Measurements from ENCODE around the gene SLC16A12.

SLC16A12 gene, protein sequence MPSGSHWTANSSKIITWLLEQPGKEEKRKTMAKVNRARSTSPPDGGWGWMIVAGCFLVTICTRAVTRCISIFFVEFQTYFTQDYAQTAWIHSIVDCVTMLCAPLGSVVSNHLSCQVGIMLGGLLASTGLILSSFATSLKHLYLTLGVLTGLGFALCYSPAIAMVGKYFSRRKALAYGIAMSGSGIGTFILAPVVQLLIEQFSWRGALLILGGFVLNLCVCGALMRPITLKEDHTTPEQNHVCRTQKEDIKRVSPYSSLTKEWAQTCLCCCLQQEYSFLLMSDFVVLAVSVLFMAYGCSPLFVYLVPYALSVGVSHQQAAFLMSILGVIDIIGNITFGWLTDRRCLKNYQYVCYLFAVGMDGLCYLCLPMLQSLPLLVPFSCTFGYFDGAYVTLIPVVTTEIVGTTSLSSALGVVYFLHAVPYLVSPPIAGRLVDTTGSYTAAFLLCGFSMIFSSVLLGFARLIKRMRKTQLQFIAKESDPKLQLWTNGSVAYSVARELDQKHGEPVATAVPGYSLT

DNA sequence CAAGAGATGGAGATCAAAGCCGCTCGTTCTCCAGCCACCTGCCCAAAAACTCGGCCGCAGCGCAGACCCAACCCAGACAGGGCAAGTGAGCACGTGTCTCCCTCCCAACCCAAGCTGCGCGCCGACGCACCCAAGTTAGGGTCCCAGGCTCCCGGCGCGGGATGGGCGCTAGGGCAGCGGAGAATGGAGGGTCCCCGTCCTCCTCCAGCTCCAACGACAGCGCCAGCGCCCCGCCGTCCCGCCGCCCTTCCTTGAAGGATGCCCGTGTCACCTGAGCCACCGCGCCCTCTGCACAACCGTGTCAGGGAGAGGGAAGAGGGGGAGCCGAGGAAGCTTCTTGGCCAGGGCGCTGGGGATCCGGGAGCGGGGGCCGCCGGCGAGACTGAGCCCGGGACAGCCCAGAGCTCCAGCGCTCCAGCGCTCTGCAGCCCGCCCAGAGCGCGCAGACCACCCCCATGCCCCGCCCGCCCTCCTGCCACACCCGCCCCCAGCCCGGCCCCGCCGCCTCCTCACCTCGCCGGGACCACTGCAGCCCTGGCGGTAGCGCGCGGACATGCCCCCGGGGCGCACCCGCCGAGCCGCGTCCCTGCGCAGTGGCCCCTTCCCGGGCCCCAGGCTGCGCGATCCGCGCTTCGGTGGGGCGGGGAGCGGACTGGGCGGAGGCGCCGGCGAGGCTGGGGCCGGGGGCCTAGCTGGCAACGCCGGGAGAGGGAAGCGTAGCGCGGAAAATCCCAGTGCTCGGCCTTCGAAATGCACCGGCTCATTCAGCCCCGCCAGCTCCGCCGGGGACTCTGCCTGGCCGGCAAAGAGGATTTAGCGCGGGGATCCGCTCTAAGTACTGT, at the start of gene SLC16A12:
TSS of gene SLC16A12 (minus strand) at position 424 of the 842 bp plus-strand sequence. CDS start 73,016 bp downstream, outside the sequence.
- no peak for DNase-seq

DNA sequence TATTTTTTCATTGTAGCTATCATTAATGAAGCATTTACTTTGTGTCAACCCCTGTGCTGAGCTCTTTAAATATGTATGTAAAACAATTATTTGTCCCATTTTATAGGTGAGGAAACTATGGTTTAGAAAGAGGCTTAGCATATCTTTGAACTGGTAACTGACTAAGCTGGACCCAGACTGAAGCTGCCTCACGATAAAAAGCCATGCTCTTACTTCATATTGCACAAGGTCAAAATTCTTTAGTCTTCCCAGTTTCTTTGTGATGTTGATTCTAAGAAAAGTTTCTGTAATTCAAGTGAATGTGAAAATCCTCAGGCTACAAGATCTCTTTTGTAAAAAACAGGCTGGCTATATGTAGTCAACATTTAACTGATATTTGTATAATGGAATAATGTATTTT, 46.6 kb upstream of the SLC16A12 start:
- no peak for DNase-seq

DNA sequence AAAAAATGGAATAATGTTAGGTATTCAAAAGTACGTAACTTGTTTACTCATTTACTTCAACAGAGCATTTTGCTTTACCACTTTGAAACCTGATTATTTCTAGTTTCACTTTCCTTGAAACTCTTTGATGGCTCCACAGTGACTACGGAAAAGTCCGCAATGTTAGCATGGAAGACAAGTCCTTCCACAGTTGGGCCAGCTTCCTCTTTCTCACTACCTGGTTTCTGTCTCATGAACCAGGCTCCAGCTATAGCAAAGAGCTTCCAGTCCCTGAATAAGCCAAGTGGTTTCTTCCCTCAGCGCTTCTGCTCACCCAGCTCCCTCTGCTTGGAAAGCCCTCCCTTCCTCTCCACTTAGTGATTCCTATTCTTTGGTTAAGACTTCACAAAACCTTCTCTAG, 44.8 kb upstream of the SLC16A12 start:
- no peak for DNase-seq

DNA sequence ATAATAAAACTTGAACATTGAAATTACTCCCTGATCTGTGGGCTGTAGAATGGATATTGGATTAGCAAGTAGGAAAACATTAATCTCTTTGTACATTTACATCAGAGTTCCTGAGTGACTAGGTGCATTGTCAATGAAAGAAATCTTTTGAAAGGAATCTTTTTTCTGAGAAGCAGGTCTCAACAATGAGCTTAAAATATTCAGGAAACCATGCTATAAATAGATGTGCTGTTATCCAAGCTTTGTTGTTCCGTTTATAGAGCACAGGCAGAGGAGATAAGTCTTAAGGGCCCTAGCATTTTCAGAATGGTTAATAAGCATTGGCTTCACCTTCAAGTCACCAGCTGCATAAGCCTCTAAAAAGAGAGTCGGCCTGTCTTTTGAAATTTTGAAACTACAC, 41.3 kb upstream of the SLC16A12 start:
- no peak for DNase-seq

DNA sequence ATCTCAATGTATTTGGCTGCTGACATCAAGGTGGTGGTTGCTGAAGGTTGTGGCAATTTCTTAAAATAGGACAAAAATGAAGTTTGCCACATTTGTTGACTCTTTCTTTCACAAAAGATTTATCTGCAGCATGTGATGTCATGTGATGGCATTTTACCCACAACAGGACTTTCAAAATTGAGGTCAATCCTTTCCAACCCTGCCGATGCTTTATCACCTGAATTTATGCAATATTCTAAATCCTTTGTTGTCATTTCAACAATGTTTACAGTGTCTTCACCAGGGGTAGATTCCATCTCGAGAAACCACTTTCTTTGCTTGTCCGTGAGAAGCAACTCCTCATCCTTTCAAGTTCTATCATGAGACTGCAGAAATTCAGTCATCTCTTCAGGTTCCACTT, 40.6 kb upstream of the SLC16A12 start:
- DNase-seq = no peak

DNA sequence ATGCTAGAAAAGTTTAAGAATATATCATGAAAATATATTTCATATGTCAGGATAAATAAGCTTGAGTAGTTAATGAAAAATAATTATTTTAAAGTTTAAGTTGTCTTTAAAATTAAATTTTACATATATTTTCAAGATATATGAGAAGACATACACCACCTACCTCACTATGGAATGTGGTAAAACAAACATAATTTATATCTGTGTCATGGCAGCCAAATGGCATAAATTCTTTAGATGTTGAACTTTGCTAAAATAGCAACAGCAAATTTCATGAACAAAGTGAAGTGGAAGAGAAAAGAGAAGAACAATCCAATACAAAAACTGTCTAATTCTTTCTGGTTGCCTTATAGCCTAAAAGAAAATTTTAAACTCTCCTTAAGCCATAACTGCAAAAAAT, 39.6 kb upstream of the SLC16A12 start:
- no peak for DNase-seq

DNA sequence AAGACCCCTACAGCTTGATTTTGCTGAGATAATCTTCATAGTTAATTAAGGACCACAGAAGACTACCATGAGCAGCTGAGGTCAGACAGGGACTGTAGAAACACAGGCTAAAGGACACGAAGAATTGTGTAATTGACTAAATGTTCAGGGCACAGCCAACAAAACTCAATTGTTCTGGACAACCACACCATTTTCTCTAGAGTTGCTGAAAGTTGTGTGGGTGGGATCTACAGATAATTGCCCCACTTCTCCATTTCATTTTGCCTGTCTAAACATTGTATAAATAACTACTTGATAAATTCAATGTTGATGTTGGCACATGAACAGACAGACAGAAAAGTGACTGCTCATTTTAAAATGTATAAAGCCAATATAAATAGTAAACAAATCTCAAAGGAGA, 39.0 kb upstream of the SLC16A12 start:
- DNase-seq = no peak

DNA sequence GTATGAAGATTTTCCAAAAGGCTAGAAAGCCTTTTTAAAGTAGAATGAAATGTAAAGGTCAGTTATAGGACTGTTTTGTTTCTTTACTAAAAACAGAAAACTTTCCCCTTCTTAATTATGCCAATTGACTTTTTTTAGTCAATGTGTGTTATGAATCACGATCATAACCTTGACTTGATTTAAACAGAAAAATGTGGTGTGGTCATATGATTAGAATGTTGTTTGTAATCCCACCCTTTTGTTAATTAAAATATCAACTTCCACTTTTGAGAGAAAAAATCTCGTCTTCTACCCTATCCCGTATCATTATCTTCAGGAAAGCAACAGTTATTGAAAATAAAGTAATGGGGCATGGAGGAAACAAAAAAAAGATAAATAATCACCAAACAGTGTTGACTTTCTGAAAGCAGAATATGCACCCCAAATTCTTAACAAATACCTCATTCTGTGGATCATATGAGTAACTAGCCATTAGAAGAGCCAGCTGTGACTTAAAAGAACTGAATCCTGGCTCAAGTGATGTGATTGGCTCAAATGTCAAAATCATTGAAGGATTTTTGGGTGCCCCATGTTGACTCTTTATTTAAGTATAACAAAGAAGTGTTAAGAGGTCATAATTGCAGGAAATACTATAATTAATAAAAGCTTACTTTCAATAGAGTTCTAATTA, 32.3 kb upstream of the SLC16A12 start:
- DNase-seq = no peak

DNA sequence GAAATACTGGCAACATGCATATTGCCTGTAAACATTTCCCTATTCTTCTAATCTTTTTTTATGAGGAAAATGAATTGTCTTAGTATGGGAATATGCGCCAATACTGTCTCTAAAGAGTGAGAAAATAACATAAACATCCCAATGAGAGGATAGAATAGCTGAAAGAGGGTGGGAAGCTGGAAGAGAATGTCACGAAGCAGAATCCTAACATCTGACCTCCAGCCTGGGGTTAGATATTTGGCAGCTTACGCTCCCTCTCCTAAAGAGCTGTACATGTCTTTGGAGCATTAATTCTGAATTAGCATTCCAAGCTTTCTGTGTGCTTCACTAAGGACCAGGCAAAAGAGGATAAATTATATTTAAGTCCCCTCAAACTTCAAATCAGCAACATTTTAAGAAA, 31.6 kb upstream of the SLC16A12 start:
- no peak for DNase-seq

DNA sequence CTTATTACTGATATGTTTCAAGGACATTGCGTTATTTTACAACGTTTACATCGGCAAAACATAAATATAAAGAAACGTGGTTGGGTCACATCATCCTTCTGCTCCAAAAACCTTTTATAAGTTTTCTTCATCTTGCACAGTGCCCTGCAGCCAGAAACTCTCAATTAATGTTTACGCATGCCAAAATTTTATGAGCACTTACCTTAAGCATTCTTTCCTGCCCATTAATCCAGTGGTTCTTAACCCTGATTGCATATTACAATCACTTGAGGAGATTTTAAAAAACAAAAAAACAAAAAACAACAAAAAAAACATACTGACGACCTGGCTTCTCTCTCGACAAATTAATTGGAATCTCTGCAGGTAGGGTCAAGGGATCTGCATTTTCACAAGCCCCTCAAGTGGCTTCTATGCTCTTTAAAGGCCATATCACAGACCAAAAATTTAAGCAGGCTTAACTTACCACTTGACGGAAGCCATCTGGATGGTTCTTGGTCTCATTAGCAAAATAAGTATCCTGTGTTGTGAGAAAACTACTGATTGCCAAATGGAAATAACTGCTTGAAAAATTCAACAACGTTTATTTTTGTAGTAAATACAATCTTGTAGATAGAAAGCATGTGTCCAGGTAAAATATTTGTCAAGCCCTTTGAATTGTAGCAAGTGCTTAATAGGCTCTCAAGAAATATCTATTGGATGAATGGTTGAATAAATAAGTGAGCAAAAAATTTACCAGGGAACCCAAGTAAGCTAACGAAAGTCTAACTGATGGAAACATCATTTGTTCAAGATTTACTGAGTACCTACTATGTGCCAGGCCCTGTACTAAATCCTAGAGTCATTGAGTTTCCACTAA, 30.9 kb upstream of the SLC16A12 start:
- DNase-seq = no peak

DNA sequence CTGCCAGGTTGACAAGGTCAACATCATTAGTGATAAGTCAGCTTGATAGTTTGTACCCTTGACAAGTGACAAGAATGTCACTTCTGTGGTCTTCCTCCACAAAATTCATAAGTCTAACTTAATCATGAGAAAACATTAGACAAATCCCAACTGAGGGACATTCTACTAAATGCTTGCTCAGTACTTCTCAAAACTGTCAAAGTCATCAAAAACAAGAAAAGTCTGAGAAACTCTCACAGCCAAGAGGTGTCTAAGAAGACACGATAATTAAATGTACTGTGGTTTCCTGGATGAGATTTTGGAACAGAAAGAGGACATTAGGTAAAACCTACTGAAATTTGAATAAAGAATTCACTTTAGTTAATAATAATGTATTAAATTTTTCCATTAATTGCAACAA, 29.8 kb upstream of the SLC16A12 start:
- DNase-seq = no peak

DNA sequence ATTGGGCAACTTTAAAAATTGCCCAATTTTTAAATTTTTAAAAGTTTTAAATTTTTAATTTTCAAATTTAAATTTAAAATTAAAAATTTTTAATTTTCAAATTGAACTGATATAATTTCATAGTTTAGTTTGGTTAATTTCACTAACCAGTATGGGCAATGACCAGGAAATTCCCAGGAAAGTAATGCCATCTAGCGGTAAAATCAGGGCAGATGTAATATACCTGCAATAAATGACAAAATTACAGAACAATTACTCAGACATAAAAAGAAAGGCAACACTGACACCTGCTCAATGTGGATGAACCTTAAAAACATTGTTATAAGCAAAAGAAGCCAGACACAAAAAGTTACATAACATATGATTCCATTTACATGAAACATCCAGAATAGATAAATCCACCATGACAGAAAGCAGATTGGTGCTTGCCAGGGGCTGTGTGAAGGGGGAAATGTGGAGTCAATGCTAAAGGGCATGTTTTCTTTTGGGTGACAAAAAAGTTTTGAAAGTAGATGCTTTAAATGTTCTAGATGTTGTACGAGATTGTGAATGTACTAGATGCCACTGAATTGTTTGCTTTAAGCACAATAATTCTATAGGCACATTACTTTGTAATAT, 28.6 kb upstream of the SLC16A12 start:
- DNase-seq = peak; percentile 38

DNA sequence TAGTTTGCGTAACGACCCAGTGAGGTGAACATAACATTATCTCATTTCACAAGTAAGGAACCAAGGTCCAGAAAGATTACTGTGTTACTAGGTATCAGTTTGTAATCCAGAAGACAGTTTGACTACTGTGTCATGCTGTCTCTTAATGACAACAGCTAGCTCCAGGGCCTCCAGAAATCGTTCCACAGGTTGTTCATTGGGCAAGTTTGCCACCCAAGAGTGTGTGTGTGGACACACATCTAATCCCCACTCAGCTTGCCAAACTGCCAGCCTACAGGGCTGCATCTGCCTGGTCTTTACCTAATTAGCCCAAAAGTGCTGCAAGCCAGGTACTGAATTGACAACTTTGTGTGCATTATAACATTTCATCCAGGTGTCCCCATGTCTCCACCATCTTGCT, 27.9 kb upstream of the SLC16A12 start:
- DNase-seq = no peak

DNA sequence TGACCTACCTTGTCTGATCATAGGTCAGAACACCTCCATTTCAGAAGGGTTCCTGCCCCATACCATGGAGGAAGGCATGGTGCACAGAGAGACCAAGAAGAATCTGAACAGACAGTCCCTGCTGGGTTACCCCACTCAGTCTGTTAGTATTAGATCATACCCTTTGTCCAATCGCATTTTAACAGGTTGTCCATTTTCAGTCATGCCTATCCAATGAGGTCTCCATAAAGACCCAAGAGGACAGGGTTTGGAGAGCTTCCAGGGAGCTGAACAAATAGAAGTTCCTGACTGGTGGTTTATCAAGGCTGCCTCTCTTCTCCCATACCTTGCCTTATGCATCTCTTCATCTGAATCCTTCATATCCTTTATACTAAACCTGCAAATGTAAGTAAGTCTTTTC, 21.2 kb upstream of the SLC16A12 start:
- DNase-seq = no peak

DNA sequence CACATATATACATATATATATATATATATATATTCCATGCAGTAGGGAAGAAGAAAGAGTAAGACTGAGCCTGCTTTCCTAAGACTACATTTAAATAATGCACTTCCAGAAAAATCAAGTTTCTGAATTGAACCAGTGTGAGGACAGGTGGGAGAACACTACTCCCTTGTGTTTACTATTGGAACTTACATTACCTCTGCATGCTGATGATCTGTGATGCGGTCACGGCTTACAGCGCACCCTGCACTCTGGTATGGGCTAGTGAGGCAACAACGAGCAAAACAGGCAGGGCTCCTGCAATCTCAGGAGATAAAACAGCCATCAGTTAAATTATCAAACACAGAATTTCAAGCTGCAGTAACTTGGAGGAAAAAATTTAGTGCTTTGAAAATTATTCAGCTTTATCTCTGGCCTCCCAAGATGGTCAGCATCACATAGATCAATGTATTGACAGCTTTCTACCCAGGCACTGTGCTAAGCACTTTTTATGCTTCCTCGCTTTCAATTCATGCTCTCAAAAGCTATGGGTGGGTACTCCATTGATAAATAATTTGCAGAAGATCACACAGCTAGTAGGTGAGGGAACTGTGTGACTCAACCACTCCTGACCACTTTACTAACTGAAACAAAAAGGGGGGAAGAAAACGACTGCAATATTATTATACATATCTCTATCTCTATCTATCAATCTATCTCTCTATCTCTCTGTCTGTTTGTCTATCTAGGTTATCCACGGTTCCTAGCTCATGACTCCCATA, 20.5 kb upstream of the SLC16A12 start:
- DNase-seq = no peak

DNA sequence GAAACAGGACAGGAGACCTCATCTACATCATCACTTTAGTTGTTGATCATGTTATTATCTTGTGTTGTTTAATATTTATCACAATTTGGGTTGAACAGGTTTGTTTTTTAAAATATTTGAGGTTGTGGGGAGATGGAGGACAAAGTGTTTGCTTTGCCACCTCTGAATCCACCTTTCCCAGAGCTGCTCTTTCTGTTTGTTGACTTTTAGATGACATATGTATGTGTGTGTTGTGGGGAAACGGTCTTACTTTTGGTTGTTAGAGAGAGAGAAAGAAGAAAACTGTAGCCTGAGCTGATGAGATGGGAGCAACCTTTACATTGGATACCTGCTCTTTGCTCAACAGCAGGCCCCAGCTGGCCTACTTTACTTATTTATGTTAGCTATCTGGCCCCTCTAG, 19.0 kb upstream of the SLC16A12 start:
- DNase-seq = no peak

DNA sequence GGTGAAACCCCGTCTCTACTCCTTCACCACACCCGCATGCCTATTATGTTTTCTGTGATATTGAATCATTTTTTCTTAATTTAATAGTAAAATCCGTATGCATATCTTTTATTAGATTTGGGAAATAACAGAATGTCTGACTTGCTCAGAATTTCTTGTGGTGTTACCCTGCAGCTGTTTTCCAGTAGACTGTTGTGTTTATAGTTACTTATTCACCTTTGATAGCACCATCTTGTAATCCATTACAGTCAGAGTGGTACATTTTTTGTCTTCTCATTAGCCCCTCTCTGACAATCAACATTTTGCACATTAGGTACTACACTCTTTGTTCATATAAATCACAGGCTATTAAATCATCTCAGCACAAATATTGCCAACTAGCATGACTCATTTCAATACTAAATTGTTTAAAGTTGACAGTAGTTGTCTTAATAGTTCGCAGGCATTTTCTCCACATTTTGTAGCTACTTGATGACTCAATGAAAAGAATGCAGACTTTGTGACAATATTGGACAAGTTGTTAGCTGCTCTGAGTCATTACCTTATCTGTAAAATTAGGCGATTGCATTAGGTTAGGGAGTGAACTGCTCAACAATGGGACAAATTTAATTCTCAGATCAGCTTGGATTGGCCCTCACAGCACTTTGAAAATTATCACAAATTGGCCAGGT, 17.8 kb upstream of the SLC16A12 start:
- no peak for DNase-seq

DNA sequence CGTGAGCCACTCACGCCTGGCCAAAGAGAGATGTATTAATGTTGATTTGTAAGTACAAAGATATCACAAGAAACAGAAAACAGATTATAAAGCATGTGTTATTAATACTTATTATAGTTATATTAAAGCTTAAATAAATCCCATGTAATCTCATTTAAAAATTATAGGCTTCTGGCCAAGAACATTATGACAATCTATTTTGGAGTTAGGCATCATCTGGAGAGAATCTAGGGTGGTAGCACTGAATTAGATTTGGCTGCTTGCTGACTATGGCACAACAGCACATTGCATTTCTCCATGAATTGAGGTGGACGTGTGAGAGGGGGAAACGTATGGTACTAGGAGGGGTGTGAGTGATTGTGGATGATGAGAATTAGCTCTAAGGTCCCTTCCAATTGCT, 16.8 kb upstream of the SLC16A12 start:
- DNase-seq = no peak

DNA sequence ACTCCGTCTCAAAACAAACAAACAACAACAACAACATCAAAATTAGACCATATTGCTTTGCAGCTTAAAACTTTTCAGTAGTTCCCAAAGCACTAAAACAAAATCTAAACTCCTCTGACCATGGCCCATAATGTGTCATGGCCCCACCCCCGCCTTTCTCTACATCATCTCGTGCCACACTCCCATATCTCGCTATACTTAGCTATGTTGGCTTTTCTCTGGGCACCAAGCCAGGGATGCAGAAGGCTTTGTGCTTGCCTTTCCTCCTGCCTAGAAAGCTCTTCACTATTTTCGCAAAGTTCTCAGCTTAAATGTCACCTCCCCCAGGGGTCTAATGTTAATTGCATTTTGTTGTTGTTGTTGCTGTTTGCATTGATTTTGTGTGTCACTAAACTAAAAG, 15.1 kb upstream of the SLC16A12 start:
- no peak for DNase-seq

DNA sequence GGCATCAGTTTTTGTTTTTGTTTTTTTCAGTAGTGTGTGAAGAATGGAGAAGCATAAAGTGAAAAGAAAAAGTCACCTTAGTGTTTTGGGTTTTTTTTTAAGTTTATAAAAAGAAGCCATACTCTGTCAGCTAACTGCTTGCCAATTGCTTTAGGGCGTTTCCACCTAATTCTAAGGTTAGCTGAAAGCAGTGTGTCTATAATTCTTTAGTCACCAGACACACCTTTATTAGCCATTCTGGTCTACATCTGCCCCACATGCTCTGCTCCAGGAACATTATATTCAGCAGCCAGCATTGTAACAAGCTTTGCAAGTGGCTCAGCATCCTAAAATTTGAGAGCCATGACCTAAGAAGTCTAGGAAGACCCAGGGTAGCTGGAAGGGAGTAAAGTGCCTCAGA, 14.1 kb upstream of the SLC16A12 start:
- DNase-seq = no peak

DNA sequence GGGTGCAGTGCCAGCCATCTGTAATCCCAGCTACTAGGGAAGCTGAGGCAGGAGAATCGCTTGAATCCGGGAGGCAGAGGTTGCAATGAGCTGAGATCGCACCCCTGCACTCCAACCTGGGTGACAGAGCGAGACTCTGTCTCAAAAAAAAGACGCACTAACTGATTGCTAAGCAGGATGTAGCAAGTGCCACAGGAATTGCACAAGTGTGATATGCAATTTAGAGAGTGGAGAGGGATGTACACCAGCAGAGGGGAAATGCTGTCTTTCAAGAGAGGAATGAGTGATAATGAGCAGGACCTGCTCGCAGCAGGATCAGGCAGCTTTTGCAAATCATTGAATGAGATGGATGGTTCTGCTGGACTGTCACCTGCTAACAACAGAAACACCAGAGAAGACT, 13.3 kb upstream of the SLC16A12 start:
- no peak for DNase-seq
